AG09309 (cell line): ENCODE data around the gene ZGPAT.

ENCODE experiments used
- DNase-seq: peaks from one replicate; pipeline ENCODE4 v3.0.0-alpha.2; 2010; ENCODE audit warnings: low read depth
- H3K4me3 ChIP-seq: 2 replicates; pipeline ENCODE4 v1.5.1; 2011; ENCODE audit warnings: mild to moderate bottlenecking, low read depth, low read length, moderate library complexity; ENCODE audit not compliant: control insufficient read depth
- TF ChIP-seq, protein P1 (sequence below): IDR thresholded peaks from 2 replicates; pipeline ENCODE4 v1.5.1; 2011; ENCODE audit warnings: mild to moderate bottlenecking, low read depth, low read length, inconsistent platforms; ENCODE audit not compliant: insufficient read depth, control insufficient read depth; ENCODE audit errors: missing control alignments

Gene ZGPAT

DNA sequence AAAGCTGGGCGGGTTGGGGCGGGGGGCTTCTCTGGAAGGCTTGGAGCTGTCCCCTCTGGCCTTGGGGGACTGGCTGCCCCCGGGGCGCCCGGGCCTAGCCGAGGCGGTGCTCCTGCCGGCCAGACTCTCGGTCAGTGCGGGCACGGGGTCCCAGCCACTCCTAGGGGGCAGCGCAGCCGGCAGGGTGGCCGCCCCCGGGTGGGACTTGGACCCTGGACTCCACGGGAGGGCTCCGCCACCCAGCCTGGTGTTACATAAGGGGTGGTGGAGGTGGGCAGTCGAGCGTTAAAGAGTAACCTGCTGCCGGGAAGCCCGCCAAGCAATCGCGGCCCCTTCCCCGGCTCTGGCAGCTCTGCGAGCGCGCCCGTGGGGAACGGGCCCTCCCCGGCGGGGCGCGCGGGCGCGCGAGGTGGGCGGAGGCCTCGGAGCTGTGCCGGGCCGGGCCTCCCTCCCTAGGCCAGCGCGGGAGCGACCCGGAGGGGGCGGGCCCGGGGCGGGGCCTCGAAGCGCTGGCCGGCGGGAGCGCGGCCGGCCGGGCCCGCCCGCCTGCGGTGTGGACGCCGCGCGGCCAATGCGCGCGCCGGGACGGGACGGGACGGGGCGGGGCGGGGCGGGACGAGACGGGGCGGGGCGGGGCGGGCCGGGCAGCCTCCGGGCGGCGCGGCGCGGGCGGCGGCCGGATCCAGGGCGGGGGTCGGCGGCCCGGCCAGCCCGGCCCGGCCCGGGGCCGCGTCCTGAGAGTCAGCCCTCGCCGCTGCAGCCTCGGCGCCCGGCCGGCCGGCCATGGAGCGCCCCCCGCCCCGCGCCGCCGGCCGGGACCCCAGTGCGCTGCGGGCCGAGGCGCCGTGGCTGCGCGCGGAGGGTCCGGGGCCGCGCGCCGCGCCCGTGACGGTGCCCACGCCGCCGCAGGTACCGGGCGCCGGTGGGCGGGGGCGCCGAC, 31.6 kb downstream of the ZGPAT start, which contains the start of gene SLC2A4RG:
Gene SLC2A4RG, plus strand, starts transcription at position 647 of the 940 bp plus-strand sequence. Its CDS starts 137 bp downstream, at position 784.
- no peak for DNase-seq
- H3K4me3 ChIP-seq = peak within 1 kb of the TSS; percentile 77
- TF ChIP-seq, protein P1, sequence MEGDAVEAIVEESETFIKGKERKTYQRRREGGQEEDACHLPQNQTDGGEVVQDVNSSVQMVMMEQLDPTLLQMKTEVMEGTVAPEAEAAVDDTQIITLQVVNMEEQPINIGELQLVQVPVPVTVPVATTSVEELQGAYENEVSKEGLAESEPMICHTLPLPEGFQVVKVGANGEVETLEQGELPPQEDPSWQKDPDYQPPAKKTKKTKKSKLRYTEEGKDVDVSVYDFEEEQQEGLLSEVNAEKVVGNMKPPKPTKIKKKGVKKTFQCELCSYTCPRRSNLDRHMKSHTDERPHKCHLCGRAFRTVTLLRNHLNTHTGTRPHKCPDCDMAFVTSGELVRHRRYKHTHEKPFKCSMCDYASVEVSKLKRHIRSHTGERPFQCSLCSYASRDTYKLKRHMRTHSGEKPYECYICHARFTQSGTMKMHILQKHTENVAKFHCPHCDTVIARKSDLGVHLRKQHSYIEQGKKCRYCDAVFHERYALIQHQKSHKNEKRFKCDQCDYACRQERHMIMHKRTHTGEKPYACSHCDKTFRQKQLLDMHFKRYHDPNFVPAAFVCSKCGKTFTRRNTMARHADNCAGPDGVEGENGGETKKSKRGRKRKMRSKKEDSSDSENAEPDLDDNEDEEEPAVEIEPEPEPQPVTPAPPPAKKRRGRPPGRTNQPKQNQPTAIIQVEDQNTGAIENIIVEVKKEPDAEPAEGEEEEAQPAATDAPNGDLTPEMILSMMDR = no peak

DNA sequence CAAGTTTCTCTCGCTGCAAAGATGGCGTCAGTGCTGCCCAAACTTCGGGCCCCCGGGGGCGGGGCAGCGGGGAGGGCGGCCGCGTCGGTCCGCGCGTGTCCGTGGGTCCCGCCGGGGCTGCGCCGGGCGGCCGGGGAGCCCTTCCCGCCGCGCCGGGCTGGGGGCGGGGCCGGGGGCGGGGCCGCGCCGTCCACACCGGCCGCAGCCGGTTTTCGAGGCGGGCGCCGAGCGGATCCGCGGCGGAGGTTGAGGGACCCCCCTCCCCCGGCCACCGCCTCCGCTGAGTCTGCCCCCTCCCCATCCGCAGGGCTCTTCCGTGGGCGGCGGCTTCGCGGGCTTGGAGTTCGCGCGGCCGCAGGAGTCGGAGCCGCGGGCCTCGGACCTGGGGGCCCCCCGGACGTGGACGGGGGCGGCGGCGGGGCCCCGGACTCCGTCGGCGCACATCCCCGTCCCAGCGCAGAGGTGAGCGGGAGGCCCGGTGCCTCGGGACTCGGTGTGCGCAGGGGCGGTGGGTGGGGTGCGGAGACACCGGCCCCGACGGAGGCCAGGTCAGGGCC, 32.3 kb downstream of the ZGPAT start:
- TF ChIP-seq, protein P1 = no peak
- DNase-seq = no peak
- H3K4me3 ChIP-seq = peak overlapping the region; percentile 77

DNA sequence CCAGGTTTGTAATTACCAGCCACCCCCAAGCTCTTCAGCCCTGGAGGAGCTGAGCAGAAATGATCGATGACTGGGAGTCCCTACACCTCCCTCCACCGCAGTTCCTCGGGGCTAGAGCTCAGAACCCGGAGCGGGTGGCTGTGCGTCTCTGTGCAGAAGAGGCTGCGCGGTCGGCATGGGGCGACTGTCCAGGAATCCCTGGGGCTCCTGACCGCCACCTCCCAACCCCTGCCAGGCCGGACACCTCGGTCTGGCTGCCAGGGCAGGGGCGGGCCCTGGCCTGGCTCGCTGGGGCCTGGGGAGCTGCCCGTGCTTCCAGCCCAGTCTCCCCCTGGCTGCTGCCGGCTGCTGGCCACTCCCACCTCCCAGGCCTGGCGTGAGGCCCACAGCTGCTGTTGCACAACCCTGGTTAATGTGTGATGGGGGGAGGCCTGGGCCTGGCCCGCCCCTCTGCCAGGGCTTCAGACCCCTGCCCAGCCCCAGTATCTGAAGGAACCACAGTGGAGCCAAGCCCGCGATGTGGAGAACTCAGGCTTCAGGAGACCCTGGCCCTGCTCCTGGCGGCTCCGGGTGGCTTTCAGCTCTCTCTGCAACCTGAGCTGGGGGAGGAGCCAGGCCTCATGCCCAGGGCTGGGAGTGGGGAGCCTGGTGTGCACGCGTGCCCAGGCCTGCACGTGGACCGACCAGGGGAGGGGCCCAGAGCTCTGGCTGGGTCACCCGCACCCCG, 33.0 kb downstream of the ZGPAT start:
- peak; percentile 59 for DNase-seq
- peak overlapping the region; percentile 77 for H3K4me3 ChIP-seq
- TF ChIP-seq, protein P1 = peak; percentile 28

DNA sequence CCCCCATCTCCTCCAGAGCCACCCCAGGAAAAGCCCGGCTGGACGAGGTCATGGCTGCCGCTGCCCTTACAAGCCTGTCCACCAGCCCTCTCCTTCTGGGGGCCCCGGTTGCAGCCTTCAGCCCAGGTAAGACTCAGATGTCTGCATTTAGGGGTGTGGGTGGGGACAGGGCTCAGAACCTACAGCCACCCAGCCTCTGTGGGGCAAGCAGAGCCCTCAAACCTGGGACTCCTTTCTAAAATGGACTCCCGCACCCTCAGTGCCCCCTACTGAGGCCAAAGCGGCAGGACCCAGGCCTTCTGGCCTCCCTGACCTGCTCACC, 33.5 kb downstream of the ZGPAT start:
- TF ChIP-seq, protein P1 = no peak

DNA sequence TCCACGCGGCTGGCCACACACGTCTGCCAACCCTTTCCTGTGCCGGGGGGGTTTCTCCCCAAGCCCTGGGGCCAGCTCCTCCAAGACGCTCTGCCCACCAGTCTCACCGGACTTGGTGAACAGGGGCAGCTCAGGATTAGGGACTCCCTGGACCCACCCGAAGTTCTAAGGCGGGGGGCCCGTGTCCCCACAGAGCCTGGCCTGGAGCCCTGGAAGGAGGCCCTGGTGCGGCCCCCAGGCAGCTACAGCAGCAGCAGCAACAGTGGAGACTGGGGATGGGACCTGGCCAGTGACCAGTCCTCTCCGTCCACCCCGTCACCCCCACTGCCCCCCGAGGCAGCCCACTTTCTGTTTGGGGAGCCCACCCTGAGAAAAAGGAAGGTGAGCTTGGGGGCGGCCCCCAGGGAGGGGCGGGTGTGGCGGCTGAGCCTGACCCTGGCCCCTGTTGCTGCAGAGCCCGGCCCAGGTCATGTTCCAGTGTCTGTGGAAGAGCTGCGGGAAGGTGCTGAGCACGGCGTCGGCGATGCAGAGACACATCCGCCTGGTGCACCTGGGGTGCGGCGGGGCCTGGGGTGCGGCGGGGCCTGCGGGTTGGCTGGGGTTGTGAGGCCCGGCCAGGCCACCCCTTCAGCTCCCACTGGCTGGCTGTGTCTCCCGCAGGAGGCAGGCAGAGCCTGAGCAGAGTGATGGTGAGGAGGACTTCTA, 34.0 kb downstream of the ZGPAT start:
- H3K4me3 ChIP-seq = peak overlapping the region; percentile 77
- no peak for DNase-seq
- TF ChIP-seq, protein P1 = no peak

More for the DNA sequence above, 33.5 kb downstream of the ZGPAT start:
- DNase-seq = no peak
- peak overlapping the region; percentile 77 for H3K4me3 ChIP-seq

DNA sequence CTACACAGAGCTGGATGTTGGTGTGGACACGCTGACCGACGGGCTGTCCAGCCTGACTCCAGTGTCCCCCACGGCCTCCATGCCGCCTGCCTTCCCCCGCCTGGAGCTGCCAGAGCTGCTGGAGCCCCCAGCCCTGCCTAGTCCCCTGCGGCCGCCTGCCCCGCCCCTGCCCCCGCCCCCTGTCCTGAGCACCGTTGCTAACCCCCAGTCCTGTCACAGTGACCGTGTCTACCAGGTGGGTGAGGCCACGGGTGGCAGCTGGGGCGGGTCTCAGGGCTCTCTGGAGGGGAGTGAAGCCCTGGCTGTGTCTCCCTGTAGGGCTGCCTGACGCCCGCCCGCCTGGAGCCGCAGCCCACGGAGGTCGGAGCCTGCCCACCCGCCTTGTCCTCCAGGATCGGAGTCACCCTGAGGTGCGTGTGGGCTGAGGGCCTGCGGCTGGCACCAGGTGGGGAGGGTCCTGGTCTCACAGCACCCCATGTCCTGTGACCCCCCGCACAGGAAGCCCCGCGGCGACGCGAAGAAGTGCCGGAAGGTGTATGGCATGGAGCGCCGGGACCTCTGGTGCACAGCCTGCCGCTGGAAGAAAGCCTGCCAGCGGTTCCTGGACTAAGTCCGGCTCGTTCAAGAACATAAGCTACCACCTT, 34.7 kb downstream of the ZGPAT start:
- TF ChIP-seq, protein P1 = no peak

More for the DNA sequence above, 34.7 kb downstream of the ZGPAT start:
- DNase-seq = no peak
- no peak overlapping the region for H3K4me3 ChIP-seq
